RCC 7860 (cell line): ENCODE measurements around the gene CTXN1.
A peak's percentile ranks its signal among the peaks of the same experiment; 100 is the strongest.
"Not testable (repeated sequence)": the region's sequence is repeated elsewhere in the genome, so short reads cannot be mapped to it uniquely, and the experiment has no call there.

ENCODE experiments used
- DNase-seq: peaks from one replicate; pipeline ENCODE4 v3.0.0-alpha.2; 2015; ENCODE audit warnings: low spot score
- FAIRE-seq: peaks from 2 replicates; lab custom pipeline; 2012; peaks lifted over from hg19 to GRCh38; lab: Jason Lieb, UNC

Gene CTXN1

GRCh38 chr19:7926727-7927604 is 1.0 kb upstream of the CTXN1 start:
- FAIRE-seq: no peak

GRCh38 chr19:7925171-7925851 is 624 bp downstream of the CTXN1 start:
- DNase-seq (peak; percentile 56), FAIRE-seq (no peak)

More at GRCh38 chr19:7926727-7927604, 1.0 kb upstream of the CTXN1 start:
- DNase-seq: no peak

DNA sequence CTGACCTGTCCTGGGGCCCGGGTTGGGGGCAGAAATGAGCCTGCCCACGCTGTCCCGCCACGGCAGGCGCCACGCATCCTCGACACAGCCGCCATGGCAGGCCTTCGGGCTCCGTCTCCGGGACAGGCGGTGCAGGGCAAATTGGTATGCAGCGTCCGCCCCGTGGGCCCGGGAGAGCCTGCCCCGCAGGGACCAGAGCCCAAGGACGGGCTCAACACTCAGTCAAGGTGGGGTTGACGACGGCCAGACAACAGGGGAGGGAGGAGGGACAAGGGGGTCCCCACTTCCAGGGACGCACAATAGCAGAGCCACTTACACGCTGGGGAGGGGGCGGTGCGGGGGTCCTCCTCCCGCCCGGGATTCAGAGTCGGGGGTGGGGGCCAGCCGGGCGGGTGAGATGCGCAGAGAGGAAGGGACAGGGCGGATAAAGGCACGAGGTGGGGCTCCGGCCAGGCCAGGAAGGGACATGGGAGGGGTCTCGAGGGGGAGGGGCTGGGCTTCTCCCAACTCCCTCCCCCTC is 1.2 kb downstream of the CTXN1 start:
- no peak for FAIRE-seq

DNA sequence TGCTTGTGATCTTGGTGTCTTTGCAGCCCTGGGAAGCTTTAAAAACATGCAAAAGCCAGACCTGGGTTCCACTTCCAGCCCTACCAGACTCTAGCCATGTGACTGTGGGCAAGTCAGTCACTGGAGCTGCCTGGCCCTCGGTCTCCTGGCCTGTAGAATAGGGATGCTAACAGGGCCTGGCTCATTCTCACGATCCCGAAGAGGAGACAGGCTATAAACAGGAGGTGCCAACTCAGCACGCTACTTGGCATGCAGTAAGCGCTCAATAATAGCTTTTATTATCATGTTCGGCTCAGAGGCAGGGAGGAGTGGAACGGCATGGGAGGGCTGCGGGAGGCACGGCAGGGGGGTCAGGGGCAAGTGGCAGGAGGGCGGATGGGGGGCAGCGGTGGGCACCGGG is 1.7 kb downstream of the CTXN1 start:
- DNase-seq (no peak), FAIRE-seq (no peak)

More for the DNA sequence above, 1.2 kb downstream of the CTXN1 start:
- DNase-seq: no peak

DNA sequence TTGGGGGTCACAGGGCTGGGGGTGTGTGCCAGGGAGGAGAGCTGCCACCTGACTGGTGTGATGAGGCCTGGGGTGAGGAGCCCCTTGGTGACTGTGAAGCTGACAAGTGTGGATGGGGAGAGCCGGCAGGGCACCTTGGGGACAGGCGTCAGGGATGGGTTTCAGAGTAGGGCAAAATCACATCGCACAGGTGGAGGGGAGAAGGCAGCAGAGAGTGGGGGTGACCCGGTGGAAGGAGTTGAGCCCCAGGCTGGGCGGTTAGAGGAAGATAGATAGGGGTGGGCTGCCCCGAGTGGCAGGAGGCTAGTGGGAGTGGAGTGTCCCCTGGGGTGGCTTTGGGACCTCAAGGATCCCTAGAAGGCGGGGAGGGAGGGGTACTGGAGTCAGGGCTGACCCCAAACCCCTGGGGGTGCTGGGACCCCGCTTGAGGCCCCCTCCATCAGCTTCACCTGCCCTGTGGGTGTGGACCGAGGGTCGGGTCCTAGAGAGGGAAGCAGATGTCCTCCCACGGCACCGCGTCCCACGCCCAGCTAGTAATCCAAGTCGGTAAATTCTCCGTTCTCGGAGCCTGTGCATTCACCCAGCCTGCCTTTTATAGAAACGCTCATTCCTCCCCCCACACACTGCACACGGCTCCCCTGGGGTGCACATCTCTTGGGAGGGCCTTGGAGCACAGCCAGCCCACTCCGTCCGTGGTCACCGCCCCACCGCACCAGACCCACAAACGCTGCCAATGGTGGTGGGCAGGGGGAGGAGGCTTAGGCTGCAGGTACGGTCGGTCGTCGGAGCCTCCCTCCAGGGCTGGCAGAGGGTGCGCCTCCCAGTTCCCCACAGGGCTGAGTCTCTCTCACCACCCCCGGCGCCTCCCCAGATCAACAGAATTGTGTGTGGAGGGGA is 2.4 kb downstream of the CTXN1 start:
- DNase-seq (no peak), FAIRE-seq (no peak)

GRCh38 chr19:7922836-7923195 is 3.1 kb downstream of the CTXN1 start:
- FAIRE-seq (no peak), DNase-seq (no peak)

GRCh38 chr19:7921967-7922835 is 3.7 kb downstream of the CTXN1 start:
- DNase-seq (no peak), FAIRE-seq (no peak)

DNA sequence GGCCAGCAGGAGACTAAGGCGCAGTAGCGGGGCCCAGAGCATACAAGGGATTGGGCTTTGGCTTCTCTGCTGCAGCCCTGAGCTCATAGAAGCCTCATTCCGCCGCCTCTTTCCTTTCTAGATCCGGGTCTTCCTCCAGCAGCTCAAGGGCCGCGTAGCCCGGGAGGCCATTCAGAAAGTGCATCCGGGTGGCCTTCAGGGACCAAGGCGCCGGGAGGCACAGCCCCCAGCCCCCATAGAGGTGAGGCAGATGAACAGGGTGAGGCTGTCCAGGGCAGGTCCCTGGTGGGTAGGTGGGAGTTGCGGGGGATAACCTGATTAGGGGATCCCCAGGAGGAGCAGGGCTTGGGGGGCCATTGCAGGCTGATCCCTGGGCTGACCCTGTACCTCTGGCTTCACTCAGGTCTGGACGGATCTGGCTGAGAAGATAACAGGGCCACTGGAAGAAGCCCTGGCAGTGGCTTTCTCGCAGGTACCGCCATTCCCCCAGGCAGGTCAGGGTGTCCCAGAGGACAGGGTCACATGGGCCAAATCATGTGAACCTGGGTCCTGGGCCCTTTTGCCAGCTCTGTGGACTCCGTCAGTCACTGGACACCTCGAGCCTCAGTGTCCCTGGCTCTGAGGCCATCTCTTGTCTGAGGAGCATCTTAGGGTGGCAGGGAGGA is 4.5 kb downstream of the CTXN1 start:
- FAIRE-seq: no peak
- no peak for DNase-seq

DNA sequence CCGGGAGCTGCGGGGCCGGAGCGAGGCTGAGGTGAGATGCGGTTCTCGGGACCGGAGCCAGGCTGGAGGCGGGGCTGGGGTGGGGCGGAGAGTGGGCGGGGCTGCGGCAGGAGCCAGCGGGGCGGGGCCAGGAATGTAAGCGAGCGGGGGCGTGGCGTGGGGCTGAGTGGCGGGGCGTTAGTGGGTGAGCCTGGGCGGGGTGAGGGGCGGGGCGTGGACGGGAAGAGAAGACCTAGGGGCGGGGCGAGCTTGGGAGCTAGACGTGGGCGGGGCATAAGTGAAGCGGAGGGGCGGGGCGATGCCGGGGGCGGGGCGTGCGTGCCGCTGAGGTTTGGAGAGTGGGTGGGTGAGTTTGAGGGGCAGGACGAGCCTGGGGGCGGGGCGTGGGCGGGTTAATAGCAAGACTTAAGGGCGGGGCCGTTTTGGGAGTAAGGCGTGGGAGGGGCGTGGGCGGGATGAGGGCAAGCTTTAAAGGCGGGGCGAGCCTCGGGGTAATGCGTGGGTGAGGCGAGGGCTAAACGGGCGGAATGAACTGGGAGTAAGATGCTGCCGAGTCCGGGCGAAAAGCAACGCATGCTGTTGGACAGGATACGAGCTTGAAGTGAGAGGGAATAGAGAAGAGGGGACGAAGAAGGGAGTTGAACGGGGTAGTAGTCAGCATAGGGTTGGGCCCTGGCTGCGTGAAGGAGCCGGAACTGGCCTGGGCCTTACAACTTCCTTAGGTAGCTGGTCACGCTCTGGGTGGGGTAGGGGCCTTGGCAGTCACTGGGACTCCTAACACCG is 5.2 kb downstream of the CTXN1 start:
- DNase-seq (peak; percentile 90), FAIRE-seq (no peak)

DNA sequence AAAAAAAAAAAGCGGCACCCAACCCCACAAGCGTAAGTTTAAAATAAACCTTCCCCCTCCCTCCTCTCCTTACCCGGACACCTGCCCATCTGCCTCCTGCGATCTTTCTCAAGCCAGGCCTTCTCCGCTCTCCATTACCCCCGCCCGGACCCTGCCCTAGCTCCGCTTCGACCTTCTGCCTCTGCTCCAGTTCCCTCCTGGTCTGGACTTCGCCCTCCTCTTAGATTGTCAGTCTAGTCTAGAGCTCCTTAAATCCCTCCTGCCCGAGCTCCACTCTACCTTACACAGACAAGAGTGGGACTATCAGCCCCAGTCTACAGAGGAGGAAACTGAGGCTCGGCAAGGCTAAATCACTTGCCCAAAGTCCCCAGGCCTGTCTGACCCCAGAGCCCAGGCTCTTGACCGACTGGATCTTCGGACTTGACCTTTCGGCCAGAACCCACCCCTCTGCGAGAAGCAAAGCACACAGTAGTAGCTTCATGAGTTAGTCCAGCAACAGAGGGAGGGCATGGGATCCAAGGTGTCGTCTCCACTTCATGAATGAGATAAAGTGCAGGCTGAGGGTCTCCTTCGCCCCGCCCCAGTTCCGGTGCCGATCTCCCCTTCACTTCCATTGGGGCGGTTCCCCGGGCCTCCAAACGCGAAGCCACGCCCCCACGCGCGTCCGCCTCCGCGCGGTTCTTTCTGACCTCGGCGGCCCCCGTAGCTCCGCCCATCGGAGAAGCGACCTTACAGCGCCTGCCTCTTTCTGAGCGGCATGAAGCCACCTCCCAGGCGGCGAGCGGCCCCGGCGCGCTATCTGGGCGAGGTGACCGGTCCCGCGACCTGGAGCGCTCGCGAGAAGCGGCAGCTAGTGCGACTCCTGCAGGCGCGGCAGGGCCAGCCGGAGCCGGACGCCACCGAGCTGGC is 6.1 kb downstream of the CTXN1 start, which contains the start of gene SNAPC2:
Gene SNAPC2, plus strand, starts transcription at position 729 of the 909 bp plus-strand sequence. Its CDS starts 29 bp downstream, at position 758.
- DNase-seq (peak; percentile 83), FAIRE-seq (peak; percentile 44)

GRCh38 chr19:7918615-7919421 is 7.1 kb downstream of the CTXN1 start:
- FAIRE-seq (no peak), DNase-seq (no peak)

GRCh38 chr19:7918062-7918614 is 7.8 kb downstream of the CTXN1 start:
- FAIRE-seq, DNase-seq: not testable (repeated sequence)

DNA sequence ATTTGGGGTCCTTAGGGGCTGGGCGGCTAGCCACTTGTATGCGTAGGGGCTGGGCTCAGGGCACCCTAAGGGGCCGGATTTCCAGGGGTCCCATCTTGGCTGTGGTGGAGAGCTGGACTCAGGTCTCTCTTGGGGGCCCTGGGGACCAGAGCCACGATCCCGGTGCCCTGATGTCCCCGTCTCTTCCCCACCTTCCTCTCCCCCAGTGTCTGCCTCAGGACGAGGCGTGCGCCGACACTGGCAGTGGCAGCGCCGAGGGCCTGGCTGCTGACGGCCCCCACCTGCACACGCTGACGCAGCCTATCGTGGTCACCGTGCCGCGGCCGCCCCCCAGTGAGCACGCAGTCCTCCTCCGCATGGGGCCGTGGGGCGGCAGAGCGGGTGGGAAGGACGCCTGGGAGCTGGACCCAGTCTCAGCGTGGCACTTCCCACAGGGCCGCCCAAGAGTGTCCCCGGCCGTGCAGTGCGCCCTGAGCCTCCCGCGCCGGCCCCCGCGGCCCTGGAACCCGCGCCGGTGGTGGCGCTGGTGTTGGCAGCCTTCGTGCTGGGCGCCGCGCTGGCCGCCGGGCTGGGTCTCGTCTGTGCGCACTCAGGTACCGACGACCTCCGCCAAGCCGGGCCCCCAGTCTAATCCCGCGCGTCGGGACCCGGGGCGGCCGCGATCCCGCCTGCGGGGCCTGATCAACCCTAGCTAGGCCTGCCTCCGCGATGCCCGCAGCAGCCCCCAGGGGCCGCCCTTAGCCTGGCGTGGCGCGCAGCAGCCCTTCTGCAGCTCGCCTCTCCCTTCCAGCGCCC is 8.5 kb downstream of the CTXN1 start:
- FAIRE-seq: no peak
- no peak for DNase-seq

DNA sequence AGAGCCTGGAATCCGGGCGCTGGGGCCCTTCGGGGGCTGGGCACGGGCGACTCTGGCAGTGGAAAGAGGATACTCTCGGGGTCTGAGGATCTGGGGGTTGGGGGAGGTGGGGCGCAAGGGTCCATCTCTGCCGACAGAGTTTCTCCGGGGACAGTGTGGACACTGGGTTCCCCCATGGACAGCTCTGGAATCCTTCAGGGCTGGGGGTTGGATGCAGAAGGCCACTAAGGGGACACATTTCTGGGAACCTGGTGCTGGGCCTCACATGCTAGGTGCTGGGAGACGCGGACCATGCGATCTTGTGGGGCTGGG is 9.0 kb downstream of the CTXN1 start:
- no peak for FAIRE-seq
- DNase-seq: no peak

GRCh38 chr19:7916103-7916954 is 9.6 kb downstream of the CTXN1 start:
- DNase-seq: no peak
- no peak for FAIRE-seq
